IMR-90 (cell line): Measurements from ENCODE around the gene GKN1. TPM values are rescaled to one million over a fixed set of nuclear protein-coding genes. Genes with fewer than 3 reads are reported as not detected.

Source experiments
- ATAC-seq: fragments of 200-7000 bp; cut with Tn5 transposase; 2 replicates; pipeline ENCODE4 v1.9.1; 2020; ENCODE audit warnings: low read depth, mild to moderate bottlenecking, moderate library complexity
- BruUV-seq: library from RNA; stranded (reverse); fragments of 400-500 nt; replicated peaks from 2 replicates; lab custom pipeline; 2021; lab: Mats Ljungman, UMichigan
- CTCF ChIA-PET: fragments of 300-600 bp; formaldehyde crosslinking; extraction: SDS; loops from one replicate; lab custom pipeline; 2021; ENCODE audit warnings: antibody characterized with exemption; lab: Yijun Ruan, JAX
- POLR2A ChIA-PET: fragments of 300-600 bp; sonication (Branson Sonifier 250); formaldehyde crosslinking; loops from one replicate; lab custom pipeline; 2022; ENCODE audit warnings: antibody characterized with exemption; ENCODE audit not compliant: unreplicated experiment; lab: Charles Lee
- DNase-seq: peaks from one replicate; pipeline ENCODE4 v3.0.0; 2013
- H2AFZ ChIP-seq: replicated peaks from 2 replicates; pipeline ENCODE3; 2013; ENCODE audit warnings: low read length, mild to moderate bottlenecking; ENCODE audit not compliant: poor library complexity
- H2AK5ac ChIP-seq: 2 replicates; pipeline ENCODE4 v1.6.1; 2013; ENCODE audit warnings: low read depth, low read length, inconsistent platforms
- H2AK9ac ChIP-seq: replicated peaks from 2 replicates; pipeline ENCODE3; 2013; ENCODE audit warnings: mild to moderate bottlenecking, low read depth, low read length, moderate library complexity; ENCODE audit not compliant: poor library complexity
- H2BK120ac ChIP-seq: 2 replicates; pipeline ENCODE4 v1.6.1; 2013; ENCODE audit warnings: low read depth, low read length, inconsistent platforms
- H2BK15ac ChIP-seq: 3 replicates; pipeline ENCODE4 v1.6.1; 2013; ENCODE audit warnings: low read depth, low read length, inconsistent platforms
- H2BK20ac ChIP-seq: 2 replicates; pipeline ENCODE4 v1.6.1; 2013; ENCODE audit warnings: low read depth, mild to moderate bottlenecking, inconsistent platforms, low read length, moderate library complexity
- H2BK5ac ChIP-seq: 2 replicates; pipeline ENCODE4 v1.6.1; 2013; ENCODE audit warnings: mild to moderate bottlenecking, low read depth, low read length, inconsistent platforms; ENCODE audit not compliant: poor library complexity, severe bottlenecking
- H3K14ac ChIP-seq: replicated peaks from 2 replicates; pipeline ENCODE4 v1.6.1; 2013; ENCODE audit warnings: low read depth, low read length, inconsistent platforms
- H3K18ac ChIP-seq: 2 replicates; pipeline ENCODE4 v1.6.1; 2013; ENCODE audit warnings: low read depth, low read length, control low read depth
- H3K23ac ChIP-seq: 2 replicates; pipeline ENCODE4 v1.6.1; 2013; ENCODE audit warnings: low read depth, low read length, inconsistent platforms
- H3K27ac ChIP-seq: 2 replicates; pipeline ENCODE4 v1.5.1; 2013; ENCODE audit warnings: mild to moderate bottlenecking, control low read depth, low read length; ENCODE audit not compliant: insufficient read depth
- H3K27me3 ChIP-seq: 2 replicates; pipeline ENCODE4 v1.6.1; 2013; ENCODE audit warnings: low read length; ENCODE audit not compliant: control insufficient read depth, insufficient read depth
- H3K36me3 ChIP-seq: 2 replicates; pipeline ENCODE4 v1.6.1; 2013; ENCODE audit warnings: low read length, mixed read lengths; ENCODE audit not compliant: control insufficient read depth, insufficient read depth
- H3K4ac ChIP-seq: 2 replicates; pipeline ENCODE4 v1.6.1; 2013; ENCODE audit warnings: low read depth, low read length, inconsistent platforms
- H3K4me1 ChIP-seq: 2 replicates; pipeline ENCODE4 v1.6.1; 2013; ENCODE audit warnings: low read length, mixed read lengths; ENCODE audit not compliant: control insufficient read depth, insufficient read depth
- H3K4me2 ChIP-seq: 2 replicates; pipeline ENCODE4 v1.6.1; 2013; ENCODE audit warnings: low read depth, mild to moderate bottlenecking, control low read depth, low read length, moderate library complexity
- H3K4me3 ChIP-seq: 2 replicates; pipeline ENCODE4 v1.5.1; 2013; ENCODE audit warnings: low read depth, mild to moderate bottlenecking, control low read depth, low read length, moderate library complexity; ENCODE audit not compliant: insufficient read depth
- H3K56ac ChIP-seq: 2 replicates; pipeline ENCODE4 v1.6.1; 2013; ENCODE audit warnings: low read length, inconsistent platforms; ENCODE audit not compliant: insufficient read depth; ENCODE audit errors: extremely low read depth
- H3K79me1 ChIP-seq, 2 experiments: 2 replicates each; pipeline ENCODE4 v1.6.1; 2013; ENCODE audit warnings: low read length in 2 of 2, inconsistent platforms in 1 of 2, low read depth in 1 of 2
- H3K9ac ChIP-seq: 2 replicates; pipeline ENCODE4 v1.6.1; 2013; ENCODE audit warnings: low read depth, low read length, control low read depth
- H3K9me1 ChIP-seq: 2 replicates; pipeline ENCODE4 v1.6.1; 2013; ENCODE audit warnings: low read length, inconsistent platforms; ENCODE audit not compliant: insufficient read depth
- H3K9me3 ChIP-seq: 2 replicates; pipeline ENCODE4 v1.6.1; 2013; ENCODE audit warnings: low read length; ENCODE audit not compliant: control insufficient read depth, insufficient read depth
- H4K20me1 ChIP-seq: 2 replicates; pipeline ENCODE4 v1.6.1; 2013; ENCODE audit warnings: low read length, inconsistent platforms; ENCODE audit not compliant: insufficient read depth
- H4K5ac ChIP-seq: 2 replicates; pipeline ENCODE4 v1.6.1; 2013; ENCODE audit warnings: mild to moderate bottlenecking, low read depth, low read length, control low read depth
- H4K8ac ChIP-seq, 2 experiments: 2 replicates each; pipeline ENCODE4 v1.6.1; 2013; ENCODE audit warnings: low read depth in 2 of 2, low read length in 2 of 2, control low read depth in 1 of 2, inconsistent platforms in 1 of 2
- H4K91ac ChIP-seq: 2 replicates; pipeline ENCODE4 v1.6.1; 2013; ENCODE audit warnings: low read depth, low read length, inconsistent platforms; ENCODE audit not compliant: insufficient read depth
- CEBPB ChIP-seq: IDR thresholded peaks from 2 replicates; pipeline ENCODE4 v1.6.1; 2012; ENCODE audit warnings: low read depth, low read length, improper control_type of control experiment
- CHD1 ChIP-seq: IDR thresholded peaks from 2 replicates; pipeline ENCODE4 v1.6.1; 2012; ENCODE audit warnings: low read depth, low read length, improper control_type of control experiment
- MAFK ChIP-seq: IDR thresholded peaks from 2 replicates; pipeline ENCODE4 v1.6.1; 2012; ENCODE audit warnings: low read depth, low read length, improper control_type of control experiment
- MAZ ChIP-seq: IDR thresholded peaks from 2 replicates; pipeline ENCODE4 v1.6.1; 2012; ENCODE audit warnings: low read depth, mild to moderate bottlenecking, low read length, improper control_type of control experiment, moderate library complexity, borderline replicate concordance
- MXI1 ChIP-seq: IDR thresholded peaks from 2 replicates; pipeline ENCODE4 v1.6.1; 2012; ENCODE audit warnings: low read depth, mild to moderate bottlenecking, low read length, moderate library complexity, borderline replicate concordance
- RFX5 ChIP-seq: IDR thresholded peaks from 2 replicates; pipeline ENCODE4 v1.8.0; 2012; ENCODE audit warnings: low read depth, mild to moderate bottlenecking, low read length, moderate library complexity
- SMC3 ChIP-seq: fragments of 150-350 bp; IDR thresholded peaks from 2 replicates; pipeline ENCODE4 v1.6.1; 2016; ENCODE audit warnings: low read depth, mild to moderate bottlenecking, antibody characterized with exemption, low read length, moderate library complexity
- WGBS, 2 experiments: methylation state at CpG; one replicate each; pipeline versions ENCODE4 v1.1.5 to v1.1.7; 2013; ENCODE audit warnings: missing lambda C conversion rate in 2 of 2; ENCODE audit not compliant: insufficient read length in 1 of 2; ENCODE audit errors: extremely low coverage in 2 of 2; 5-methylcytosine and 5-hydroxymethylcytosine counted together
- dilution Hi-C: fragments of 300-500 bp; cut with HindIII; formaldehyde crosslinking; loops from one replicate; pipeline ENCODE4 v1.14.3; 2018; ENCODE audit warnings: low sequenced_read_pairs; ENCODE audit not compliant: unreplicated experiment
- in situ Hi-C: fragments of 300-500 bp; cut with MboI; formaldehyde crosslinking; loops from 3 replicates; pipeline ENCODE4 v1.14.3; 2019; ENCODE audit warnings: low sequenced_read_pairs, inconsistent platforms, mixed read lengths
- intact Hi-C: fragments of 100-400 bp; cut with micrococcal nuclease; formaldehyde crosslinking; loops from 2 replicates; pipeline ENCODE4 v1.10.0; 2022
- polyA plus RNA-seq, 3 experiments: library from polyadenylated mRNA; depleted of rRNA; stranded (reverse); fragments of >200 nt; gene quantifications; 2 replicates each; pipeline ENCODE4 v1.2.3, GENCODE V29; 2012; ENCODE audit warnings: low replicate concordance in 1 of 3
- total RNA-seq: library from RNA; depleted of rRNA; stranded (reverse); fragments of >200 nt; gene quantifications from 2 replicates; pipeline ENCODE4 v1.2.3, GENCODE V29; 2012
- TF ChIP-seq, protein P1 (sequence below): conservative IDR thresholded peaks from 2 replicates; pipeline ENCODE4 v1.5.1; 2012; ENCODE audit warnings: mild to moderate bottlenecking, low read depth, low read length, improper control_type of control experiment
- TF ChIP-seq, protein P2 (sequence below): fragments of 150-350 bp; IDR thresholded peaks from 2 replicates; pipeline ENCODE4 v1.6.1; 2016; ENCODE audit warnings: low read depth, mild to moderate bottlenecking, low read length, moderate library complexity, borderline replicate concordance

GKN1 gene
- total and polyA plus RNA-seq, 2 of the 4 experiments (the other 2 are of a cell fraction) = not detected

DNA sequence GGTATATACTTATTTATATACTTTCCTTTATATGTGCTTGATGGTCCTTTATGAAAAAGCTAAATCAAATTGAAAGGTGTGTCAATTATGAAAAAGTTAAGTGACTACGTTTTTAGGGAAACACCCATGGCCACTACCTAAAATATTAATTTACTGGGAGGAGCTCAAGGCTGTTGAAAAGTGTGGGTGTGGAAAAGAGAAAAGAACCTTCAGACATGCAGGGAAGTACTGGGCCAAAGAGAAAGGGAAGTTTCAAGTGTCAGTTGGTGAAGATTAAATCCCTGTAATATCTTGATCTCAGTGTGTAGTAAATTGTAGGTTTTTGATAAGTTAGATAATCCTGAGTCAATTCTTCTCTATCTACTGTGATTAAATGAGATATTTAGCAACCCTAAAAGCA, 6.2 kb upstream of the GKN1 start:
- no peak for ATAC-seq
- H2BK15ac ChIP-seq = peak overlapping the region; percentile 15; the same call in 2 of the 3 replicates
- no peak overlapping the region for H3K56ac ChIP-seq
- H4K5ac ChIP-seq = no peak overlapping the region
- H3K4me3 ChIP-seq = no peak overlapping the region
- peaks cover 7% of the 10 kb centered on the region for H3K9me1 ChIP-seq
- H3K36me3 ChIP-seq = no peaks in the 10 kb centered on the region
- H4K8ac ChIP-seq = no peak overlapping the region; a peak in 2 of 4 replicates
- no peak overlapping the region for H3K4ac ChIP-seq
- H3K27me3 ChIP-seq = no peaks in the 10 kb centered on the region
- H3K23ac ChIP-seq = no peak overlapping the region
- H3K18ac ChIP-seq = no peak overlapping the region
- no peak overlapping the region for H3K27ac ChIP-seq
- CTCF ChIA-PET = no interaction called here
- H3K4me2 ChIP-seq = no peak overlapping the region
- DNase-seq = no peak
- in situ Hi-C loops = no loop called here
- BruUV-seq = no TSS peak
- no peaks in the 10 kb centered on the region for H3K9me3 ChIP-seq
- no peak overlapping the region for H2BK5ac ChIP-seq
- no peak overlapping the region for H2AK9ac ChIP-seq
- no peak overlapping the region for H2AFZ ChIP-seq
- H4K91ac ChIP-seq = no peak overlapping the region
- dilution Hi-C loops = no loop called here
- 0 out of 2 replicates have a peak overlapping the region, but pooled peaks have one; percentile 44 for H3K14ac ChIP-seq
- no peak for TF ChIP-seq SMC3
- TF ChIP-seq CHD1 = no peak
- no peak for TF ChIP-seq MAFK
- TF ChIP-seq, protein P1, sequence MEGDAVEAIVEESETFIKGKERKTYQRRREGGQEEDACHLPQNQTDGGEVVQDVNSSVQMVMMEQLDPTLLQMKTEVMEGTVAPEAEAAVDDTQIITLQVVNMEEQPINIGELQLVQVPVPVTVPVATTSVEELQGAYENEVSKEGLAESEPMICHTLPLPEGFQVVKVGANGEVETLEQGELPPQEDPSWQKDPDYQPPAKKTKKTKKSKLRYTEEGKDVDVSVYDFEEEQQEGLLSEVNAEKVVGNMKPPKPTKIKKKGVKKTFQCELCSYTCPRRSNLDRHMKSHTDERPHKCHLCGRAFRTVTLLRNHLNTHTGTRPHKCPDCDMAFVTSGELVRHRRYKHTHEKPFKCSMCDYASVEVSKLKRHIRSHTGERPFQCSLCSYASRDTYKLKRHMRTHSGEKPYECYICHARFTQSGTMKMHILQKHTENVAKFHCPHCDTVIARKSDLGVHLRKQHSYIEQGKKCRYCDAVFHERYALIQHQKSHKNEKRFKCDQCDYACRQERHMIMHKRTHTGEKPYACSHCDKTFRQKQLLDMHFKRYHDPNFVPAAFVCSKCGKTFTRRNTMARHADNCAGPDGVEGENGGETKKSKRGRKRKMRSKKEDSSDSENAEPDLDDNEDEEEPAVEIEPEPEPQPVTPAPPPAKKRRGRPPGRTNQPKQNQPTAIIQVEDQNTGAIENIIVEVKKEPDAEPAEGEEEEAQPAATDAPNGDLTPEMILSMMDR = no peak
- TF ChIP-seq RFX5 = no peak
- TF ChIP-seq MXI1 = no peak
- TF ChIP-seq, protein P2, sequence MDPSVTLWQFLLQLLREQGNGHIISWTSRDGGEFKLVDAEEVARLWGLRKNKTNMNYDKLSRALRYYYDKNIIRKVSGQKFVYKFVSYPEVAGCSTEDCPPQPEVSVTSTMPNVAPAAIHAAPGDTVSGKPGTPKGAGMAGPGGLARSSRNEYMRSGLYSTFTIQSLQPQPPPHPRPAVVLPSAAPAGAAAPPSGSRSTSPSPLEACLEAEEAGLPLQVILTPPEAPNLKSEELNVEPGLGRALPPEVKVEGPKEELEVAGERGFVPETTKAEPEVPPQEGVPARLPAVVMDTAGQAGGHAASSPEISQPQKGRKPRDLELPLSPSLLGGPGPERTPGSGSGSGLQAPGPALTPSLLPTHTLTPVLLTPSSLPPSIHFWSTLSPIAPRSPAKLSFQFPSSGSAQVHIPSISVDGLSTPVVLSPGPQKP = no peak
- no peak for TF ChIP-seq CEBPB
- no peak for TF ChIP-seq MAZ
- peaks cover 0 to 3% of the 10 kb centered on the region in 2 experiments; a peak in 1 of 4 replicates for H3K79me1 ChIP-seq
- intact Hi-C loops = no loop called here
- no peak overlapping the region for H3K9ac ChIP-seq
- no CpG with 5 or more reads among the region's 1 CpG for WGBS, 2 experiments
- H3K4me1 ChIP-seq = peaks cover 11% of the 10 kb centered on the region
- no peak overlapping the region for H2BK120ac ChIP-seq
- peak overlapping the region; percentile 79; the same call in 1 of the 2 replicates for H2BK20ac ChIP-seq
- H4K20me1 ChIP-seq = no peaks in the 10 kb centered on the region
- H2AK5ac ChIP-seq = no peak overlapping the region
- POLR2A ChIA-PET = no interaction called here
